OCI-LY7 (cell line): ENCODE measurements around the gene TOLLIP.

Source experiments
- CTCF ChIP-seq: fragments of 200-600 bp; sonication (generic); conservative IDR thresholded peaks from 2 replicates; pipeline ENCODE4 v1.5.1; 2014; ENCODE audit warnings: mild to moderate bottlenecking, antibody characterized with exemption, low read length, moderate library complexity, mixed read lengths
- EZH2phosphoT487 ChIP-seq: fragments of 200-600 bp; sonication (generic); IDR thresholded peaks from 2 replicates; pipeline ENCODE4 v1.6.1; 2018; ENCODE audit warnings: low read depth, borderline replicate concordance, mild to moderate bottlenecking, mixed run types, antibody characterized with exemption, low read length, moderate library complexity, mixed read lengths

- TF ChIP-seq CTCF (no peak), EZH2phosphoT487 (no peak)
These were observed 38.0 kb downstream of the TOLLIP start for GRCh38 chr11:1271406-1271805.
